Stimulated activated CD8-positive, alpha-beta memory T cell treated with anti-CD3 and anti-CD28 coated beads, Interleukin-7, amount 100 ng/mL, for 1 hour (primary cell): ENCODE data around the gene SLC17A2.

Experiments used
- DNase-seq, 2 donors: peaks; one replicate each; pipeline ENCODE4 v3.0.0-alpha.2; 2020; ENCODE audit warnings: low read depth in 2 of 2

The SLC17A2 gene

DNA sequence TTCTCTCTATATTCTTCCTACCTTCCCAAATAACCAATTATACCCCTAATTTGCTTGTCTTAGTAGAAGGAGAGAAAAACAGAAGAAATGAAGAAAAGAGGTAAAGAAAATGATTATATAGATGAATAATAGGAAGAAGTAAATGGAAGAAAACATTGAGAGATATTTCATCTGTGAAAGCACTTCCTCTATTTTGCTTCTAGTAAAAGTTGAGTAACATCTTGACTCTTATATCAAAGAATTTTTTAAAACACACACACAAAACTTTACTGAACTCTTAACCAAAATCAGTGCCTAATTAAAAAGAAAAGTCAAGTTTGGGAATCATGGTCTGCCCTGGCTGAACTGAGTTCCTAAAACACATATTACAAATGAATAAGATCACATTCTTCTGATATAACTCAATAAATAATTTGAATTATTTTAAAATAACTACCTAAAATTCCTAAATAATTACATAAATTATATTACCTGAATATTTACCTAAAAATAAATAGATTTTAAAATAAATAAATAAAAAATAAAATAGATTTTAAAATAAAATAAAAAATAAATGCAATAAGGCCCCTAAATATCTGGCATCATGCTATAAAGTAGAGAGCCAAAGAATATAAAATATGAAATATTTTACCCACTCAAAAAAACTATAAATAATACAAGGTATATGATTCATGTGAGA, 8.8 kb downstream of the SLC17A2 start:
- DNase-seq, result no peak

DNA sequence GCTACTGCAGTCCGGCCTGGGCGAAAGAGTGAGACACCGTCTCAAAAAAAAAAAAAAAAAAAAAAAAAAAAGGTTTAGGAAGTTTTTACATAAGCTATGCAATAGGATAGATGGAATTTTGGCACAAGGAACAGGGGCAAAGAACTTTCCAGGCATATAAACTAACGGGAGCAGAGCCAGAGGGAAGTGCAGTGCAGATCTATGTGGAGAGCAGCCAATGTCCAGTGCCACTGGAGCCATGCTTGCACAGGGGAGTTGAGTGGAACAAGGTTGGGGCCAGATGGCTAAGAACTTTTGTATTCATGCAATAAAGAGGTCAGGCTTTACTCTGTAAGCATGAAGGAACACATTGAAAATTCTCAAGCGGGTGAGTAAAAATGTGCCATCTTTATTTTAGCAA, 10.8 kb downstream of the SLC17A2 start:
- no peak for DNase-seq

DNA sequence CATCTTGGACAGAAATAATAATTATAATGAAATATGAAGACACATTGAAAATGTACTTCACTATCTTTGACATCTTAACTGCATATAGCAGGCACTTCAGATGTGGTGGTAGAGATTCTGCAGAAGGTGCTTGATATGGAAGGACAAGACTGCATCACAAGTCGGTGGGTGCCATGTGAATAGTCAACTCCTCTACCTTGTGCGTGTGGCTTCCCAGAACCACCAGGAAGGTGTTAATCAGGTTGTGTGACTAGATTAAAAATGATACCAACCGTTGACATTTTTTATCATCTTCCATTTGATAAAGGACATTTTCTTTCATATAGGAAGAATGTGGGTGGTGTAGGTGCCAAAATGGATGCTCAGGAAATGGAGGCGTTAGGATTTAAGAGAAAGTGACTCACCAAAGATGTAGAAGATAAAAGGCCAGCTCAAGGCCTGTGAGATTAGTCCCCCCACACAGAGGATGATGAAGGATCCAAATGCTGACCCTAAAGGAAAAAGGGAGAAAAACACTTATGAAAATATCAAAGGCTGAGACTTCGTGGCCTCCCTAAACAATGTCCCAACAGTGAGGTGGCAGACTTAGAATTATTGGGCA, 12.3 kb downstream of the SLC17A2 start:
- DNase-seq, result no peak

DNA sequence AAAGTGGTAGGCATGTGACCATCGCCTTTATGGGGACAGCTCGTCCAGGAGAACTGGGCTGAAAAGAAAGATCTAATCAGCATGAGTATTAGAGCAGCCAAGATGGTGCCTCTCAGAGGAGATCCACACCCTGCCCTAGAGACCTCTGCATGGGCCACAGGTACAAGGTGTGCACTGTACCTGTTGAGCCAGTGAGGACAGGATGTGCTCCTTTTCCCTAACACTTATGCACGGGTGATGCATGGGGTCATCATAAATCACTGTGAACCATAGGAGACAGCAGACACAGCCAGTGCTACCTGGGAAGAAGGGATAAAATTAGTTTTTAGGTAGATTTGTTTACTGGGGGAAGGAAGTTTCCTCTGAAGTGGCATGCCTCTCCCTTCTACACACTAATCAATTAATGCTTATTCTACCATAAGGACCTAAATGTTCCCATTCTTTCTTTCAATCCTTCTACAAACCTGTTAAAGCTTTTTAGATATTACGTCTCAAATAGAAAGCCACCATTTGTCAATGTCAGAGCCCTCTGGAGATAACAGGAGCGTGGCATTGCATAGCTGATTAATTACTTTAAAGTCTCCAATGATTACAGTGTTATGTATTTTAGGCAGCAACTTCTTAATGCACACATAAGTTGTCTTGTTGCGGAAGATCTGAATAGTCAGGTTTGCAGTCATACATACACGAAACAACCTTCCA, 13.6 kb downstream of the SLC17A2 start:
- no peak for DNase-seq

DNA sequence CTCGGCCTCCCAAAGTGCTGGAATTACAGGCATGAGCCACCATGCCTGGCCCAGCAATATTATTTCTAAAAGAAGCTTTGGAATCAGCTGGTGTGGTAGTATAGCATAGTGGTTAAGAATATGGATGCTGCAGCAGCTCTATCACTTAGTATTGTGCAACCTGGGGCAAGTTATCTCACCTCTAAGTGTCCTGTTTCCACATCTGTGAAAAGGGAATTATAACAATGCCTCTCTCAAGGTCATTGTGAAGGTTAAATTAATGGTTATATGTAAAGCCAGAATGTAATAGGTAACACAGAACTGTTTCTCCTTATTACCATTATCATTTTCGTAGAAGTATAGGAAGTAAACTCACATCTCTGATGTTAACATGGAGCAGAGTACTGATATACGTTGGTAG, 14.2 kb downstream of the SLC17A2 start:
- DNase-seq, result no peak

DNA sequence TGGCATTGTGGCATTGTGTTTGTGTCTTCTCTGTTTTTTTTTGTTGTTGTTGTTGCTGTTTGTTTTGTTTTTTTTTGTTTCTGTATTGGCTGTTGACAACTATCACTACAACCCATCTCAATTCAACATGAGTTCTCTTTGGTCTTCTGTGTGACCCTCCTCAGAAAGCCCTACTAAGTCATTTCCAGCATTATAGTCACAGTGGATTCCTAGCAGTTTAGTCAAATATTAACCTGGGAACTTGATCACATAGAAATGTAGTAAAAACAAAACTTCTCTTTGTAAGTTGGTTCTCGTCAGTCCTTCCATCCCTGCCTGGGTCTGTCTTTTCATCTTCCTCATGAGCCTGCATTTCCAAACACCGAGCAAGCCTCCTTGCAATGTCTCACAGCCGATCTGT, 16.8 kb downstream of the SLC17A2 start:
- no peak for DNase-seq

DNA sequence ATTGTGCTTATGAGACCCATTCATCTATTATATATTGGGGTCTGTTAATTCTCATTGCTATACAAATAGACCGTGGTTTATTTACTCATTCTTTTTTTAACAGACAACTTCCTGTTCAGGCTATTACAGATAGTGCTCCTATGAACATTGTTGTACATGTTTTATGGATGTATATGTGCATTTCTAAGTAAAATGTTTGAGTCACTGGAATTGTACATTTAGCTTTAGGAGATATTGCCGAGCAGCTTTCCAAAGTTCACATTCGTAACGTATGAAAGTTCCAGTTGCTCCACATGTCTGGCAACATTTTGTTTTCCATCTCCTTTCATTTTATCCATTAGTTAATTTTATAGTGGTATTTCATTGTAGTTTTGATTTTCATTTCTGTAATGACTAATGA, 19.1 kb downstream of the SLC17A2 start:
- no peak for DNase-seq

DNA sequence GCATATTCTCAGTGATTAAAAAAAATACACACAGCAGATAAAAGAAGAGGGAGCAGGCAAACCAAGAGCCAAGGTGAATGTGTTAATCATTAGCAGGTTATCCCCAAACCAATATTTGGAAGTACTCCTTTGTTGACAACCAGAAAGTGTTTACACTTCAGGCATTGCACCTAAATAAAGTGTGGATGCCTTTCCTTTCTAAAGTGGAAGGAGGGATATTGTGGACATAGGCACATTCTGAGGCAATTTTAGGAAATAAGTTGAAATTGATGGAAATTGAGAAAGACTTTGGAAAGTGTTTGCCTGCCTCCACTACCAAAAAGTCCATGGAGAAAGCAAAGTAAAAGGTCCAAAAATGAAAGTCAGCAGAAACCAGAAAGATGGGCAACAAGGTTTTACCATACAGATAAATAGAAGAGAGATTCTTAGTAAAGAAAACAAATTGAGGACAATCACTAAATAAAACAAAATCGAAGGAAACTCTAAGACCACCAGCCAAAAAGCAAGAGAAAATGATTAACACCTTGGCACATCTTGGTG, 22.9 kb downstream of the SLC17A2 start:
- no peak for DNase-seq

DNA sequence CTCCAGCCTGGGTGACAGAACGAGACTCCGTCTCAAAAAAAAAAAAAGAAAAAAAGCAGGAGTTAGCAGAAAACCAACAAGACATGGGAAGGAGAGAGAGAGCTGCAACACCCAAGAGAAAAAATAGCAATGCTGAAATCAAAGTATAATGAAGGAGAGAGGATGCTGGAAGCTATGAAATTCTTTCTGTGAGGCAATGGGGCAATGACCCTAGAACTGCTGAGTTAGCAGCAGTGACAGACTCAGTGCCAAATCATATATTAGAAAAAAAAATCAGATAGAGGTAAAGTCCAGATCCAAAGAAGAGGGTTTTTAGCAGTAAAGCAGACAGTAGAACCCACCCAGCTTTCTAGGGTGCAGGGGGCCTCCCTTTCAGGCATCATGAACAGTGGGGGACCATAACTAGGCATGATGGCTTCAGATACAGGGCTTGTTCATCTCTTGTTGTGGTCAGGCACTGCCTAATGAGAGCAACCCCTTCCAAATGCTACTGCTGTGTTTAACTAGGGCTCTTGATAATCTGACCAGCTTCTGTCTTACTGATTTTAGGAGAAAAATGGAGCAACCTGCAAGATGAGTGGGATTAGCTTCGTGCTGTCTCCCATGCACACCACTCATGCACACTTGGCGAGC, 26.9 kb downstream of the SLC17A2 start:
- DNase-seq, result no peak

DNA sequence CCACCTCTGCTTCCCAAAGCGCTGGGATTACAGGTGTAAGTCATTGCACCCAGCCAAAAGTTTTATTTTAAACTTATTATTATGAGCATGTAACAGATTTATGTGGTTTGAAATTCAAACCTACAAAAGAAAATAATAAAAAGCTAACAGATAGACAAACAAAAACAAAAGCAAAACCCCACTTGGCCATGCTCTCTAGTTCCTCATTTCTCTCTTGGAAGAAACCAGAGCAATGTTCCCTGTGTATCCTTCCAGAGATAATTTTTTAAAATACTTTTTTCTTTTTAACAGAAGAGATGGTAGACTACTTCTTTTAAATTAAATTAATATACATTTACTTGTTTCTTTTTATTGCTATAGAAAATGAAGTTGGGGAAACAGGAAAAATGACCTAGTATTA, 28.4 kb downstream of the SLC17A2 start:
- DNase-seq, result no peak

DNA sequence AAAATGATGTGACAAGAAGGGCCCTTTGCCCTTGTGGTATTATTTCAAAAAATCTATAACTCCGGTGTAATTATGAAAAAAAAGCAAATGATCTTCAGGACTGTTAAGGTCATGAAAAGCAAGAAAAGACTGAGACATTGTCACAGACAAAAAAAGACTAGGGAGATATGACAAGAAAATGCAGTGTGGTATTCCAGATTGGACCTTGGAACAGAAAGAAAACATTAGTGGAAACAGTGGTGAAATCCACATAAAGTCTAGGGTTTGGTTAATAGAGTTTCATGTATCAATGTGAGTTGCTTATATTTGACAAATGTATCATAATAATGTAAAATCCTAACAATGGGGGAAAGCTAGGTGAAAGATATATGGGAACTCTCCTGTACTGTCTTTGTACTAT, 29.6 kb downstream of the SLC17A2 start:
- DNase-seq, result no peak

DNA sequence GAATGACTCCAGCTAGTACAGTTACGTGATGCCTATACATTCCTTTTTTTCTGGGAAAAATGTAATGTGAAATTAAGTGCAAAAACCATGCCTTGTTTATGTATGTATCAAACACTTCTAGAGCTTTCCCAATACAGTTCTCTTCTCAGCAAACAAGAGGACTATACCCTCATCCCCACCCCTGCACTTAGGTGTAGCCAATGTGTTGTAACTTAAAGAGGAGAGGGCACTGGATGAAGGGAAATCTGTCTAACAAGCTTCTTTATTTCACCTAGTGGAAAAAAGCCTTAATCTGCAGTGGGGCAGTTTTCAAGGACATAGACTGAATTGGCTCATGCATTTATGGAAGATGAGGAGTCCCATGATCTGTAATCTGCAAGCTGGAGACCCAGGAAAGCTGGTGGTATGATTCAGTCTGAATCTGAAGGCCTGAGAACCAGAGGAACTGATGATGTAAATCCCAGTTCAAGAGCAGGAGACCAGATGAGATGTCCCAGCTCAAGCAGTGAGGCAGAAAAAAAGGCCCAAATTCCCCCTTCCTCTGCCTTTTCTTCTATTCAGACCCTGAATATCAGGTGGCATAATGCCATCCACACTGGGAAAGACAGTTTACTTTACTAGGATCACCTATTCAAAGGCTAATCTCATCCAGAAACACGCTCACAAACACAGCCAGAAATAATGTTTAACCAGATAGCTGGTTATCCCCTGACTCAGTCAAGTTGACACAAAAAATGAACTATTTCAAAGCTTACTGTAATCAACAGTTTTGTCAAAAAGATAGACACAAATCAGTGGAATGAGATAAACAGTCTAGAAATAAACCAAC, 30.7 kb downstream of the SLC17A2 start:
- DNase-seq, result no peak

DNA sequence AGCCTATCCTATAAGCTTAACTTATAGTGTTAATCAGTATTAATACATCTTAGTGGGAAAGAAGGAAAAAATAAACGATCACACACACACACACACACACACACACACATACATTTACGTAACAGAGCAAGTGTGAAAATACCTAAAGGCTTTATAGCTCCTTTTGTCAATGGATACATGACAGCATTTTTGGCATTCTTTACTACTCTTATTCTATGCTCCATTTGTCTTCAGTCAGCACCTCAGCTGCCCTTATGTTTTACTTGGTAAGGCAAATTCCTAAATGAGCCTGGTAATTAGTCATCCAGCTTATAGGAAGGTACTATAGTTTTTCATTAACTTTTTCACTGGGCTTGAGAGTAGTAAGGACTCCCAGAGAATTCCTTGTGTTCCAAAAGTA, 31.4 kb downstream of the SLC17A2 start:
- DNase-seq, result no peak

DNA sequence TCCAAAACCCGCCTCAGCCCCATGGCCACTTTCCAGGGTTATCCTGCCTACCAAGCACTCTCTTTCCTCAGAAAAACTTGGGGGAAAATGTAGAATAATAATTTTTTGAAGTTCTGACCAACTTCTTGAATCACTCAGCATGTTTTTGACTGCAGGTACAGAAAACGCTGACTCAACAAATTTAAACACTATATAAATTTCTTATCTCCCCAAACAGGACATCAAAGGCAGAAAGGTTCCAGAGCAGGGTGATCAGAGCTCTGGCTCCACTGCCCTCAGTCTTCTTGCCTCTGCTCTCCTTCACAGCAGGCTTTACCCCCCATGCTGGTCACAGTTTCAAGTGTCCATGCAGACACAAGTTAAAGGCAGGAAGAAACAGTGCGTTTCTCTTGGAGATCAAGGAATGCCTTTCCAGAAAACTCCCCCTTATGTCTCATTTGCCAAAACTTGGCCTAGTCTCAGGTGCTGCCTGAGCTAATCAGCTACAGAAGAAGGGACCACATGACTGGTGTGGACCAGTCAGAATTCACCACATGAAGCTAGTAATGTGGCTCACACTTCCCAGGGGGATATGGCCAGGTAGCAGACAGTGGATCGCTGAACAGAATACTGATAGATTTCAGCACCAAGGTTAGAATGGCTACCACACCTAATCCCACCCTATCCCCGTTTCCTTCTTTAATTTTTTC, 32.1 kb downstream of the SLC17A2 start:
- DNase-seq, result no peak

DNA sequence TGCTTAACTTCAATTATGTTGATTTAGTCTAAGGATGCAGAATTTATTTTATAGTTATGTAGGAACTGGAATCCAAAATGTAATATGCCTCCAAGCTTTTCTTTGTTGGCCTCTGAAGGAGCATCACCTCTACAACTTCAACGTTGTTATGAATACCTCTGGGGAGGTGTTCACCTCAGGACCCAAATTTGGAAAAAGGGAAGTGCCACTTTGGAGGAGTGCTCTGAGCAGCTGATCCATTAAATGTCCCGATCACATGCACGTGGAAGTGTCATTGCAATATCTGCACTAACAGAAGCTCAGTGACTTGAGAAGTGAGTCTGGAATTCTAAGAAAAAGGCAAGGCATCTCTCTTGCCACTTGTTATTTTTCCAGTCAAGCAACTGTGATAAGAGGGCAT, 34.2 kb downstream of the SLC17A2 start:
- DNase-seq, result no peak

DNA sequence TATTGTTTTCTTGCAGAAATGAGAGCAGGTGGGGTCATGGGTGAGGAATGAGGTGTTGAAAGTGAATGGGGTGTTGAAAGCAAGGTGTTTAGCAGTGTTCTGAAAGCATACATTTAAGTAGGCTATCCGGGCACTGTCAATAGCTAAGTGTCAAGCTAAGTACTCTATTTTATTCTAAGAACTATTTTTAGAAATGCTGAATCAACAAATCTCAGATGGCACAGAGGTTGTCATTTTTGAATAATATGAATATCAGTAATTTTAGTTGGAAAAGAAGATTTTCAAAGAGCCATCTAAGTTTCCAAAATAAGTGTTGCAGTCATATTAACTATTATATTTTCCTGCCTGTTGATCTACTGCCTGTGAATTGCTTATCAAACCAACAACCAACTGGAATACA, 34.7 kb downstream of the SLC17A2 start:
- DNase-seq, result no peak

DNA sequence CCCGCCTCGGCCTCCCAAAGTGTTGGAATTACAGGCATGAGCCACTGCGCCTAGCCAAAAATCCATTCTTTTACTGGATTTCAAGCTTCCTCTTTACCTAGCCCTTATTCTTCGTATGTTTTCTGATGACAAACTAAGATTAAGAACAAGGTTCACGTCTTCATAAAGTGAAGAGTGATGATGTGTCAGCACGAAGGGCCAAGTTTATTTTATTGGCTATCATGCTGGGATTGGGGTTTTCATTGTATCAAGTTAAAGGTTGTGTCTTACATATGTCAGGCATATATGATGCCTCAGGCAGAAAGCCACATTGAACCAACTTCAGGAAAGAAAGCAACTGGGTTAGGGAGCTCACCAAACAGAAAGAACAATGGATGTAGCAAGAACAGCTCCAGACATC, 36.7 kb downstream of the SLC17A2 start:
- no peak for DNase-seq

DNA sequence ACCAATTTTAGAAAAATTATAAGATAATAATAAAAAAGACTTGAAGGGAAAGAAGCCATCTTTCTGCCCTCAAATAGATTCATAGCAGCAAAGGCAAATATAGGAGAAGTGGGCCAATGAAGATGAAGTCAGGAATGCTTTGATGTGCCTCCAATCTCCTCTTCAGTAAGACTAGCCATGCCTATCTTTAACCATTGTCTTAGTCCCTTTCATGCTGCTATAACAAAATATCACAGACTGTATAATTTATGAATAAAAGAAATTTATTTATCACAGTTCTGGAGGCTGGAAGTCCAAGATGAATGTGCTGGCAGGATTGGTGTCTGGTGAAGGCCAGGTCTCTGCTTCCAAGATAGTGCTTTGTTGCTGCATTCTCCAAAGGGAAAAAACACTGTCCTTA, 37.6 kb downstream of the SLC17A2 start:
- no peak for DNase-seq

DNA sequence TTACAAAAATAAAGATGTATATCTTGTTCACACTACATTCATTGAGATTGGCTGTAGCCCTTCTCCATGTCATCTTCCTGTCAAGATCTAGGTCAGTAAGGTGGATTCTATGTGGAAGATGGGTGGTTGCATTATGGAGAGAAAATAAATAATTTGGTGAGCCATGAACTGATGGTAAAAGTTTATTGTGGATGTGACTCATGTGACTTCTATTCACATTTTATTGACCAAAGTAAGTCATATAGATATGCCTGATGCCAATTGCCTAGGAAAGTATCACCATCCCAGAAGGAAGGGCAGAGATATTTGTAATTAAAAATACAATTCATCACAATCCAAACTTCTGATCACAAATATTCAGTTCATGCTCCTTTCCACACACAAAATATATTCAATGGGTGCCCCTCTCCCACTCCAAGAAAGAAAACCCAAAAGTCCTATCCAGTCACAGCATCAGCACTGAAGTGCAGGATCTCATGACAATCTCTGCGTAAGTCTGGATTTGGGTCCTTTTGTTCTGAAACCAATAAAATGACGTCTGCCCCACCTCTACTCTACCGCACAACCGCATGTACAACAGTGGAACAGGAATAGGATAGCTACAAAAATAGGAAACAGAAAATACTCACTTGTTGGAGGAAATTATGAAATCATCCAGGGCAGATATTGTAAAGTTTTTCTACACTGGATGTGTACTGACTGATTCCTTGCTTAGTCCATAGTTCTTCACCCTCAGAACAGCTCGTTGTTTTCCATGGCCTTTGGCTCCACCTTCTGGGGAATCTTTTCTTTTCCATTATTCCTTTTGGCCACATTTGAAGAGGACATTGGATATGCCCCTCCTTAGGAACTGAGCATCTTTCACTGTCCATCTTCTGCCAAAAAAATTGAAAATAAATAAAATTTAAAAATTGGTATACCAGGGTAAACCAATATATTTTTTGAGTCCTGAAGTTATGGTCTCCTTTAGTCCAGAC, 40.3 kb downstream of the SLC17A2 start:
- no peak for DNase-seq

DNA sequence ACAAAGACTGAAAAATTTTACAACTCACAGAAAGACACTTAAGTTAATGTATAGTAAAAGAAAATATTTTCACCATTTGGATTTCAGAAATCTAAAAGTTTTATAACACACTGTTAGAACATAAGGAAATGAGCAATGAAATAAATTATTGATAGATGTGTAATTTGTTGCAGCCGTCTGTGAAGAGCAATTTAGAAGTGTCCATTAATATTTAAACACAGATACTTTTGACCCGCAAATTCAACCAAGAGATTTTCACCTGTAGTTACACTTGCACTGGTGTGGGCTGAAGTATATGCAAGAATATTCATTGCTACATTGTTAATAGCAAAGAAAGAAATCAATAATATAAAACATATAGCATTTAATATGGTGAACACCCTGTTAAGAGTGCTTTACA, 41.9 kb downstream of the SLC17A2 start:
- DNase-seq, result no peak
